Naive B cell (primary cell): ENCODE measurements around the gene FOCAD. TPM values are rescaled to one million over a fixed set of nuclear protein-coding genes. Genes with fewer than 3 reads are reported as not detected.

ENCODE experiments used
- ATAC-seq, 2 donors: fragments of 150-1000 bp; cut with Tn5 transposase; 2 replicates each; pipeline ENCODE4 v1.10.0; 2021; ENCODE audit warnings: low read depth in 2 of 2, mild to moderate bottlenecking in 2 of 2, moderate library complexity in 2 of 2
- DNase-seq: peaks from one replicate; pipeline ENCODE4 v3.0.0; 2022
- H3K27ac Mint-ChIP-seq, 6 donors: one replicate each; pipeline ENCODE4 v1.8.0; 2020 to 2022; ENCODE audit warnings: mild to moderate bottlenecking in 6 of 6, mixed read lengths in 6 of 6, moderate library complexity in 5 of 6, inconsistent platforms in 2 of 6
- H3K27me3 Mint-ChIP-seq, 3 donors: one replicate each; pipeline ENCODE4 v1.8.0; 2021 to 2022; ENCODE audit warnings: mixed read lengths in 3 of 3, mild to moderate bottlenecking in 1 of 3
- H3K36me3 Mint-ChIP-seq, 2 donors: one replicate each; pipeline ENCODE4 v1.8.0; 2020 to 2022; ENCODE audit warnings: mixed read lengths in 2 of 2, inconsistent platforms in 1 of 2, mild to moderate bottlenecking in 1 of 2
- H3K4me1 Mint-ChIP-seq, 3 donors: one replicate each; pipeline ENCODE4 v1.8.0; 2020 to 2022; ENCODE audit warnings: mixed read lengths in 3 of 3, inconsistent platforms in 1 of 3, mild to moderate bottlenecking in 1 of 3, moderate library complexity in 1 of 3
- H3K4me3 Mint-ChIP-seq, 8 donors: one replicate each; pipeline ENCODE4 v1.8.0; 2020 to 2022; ENCODE audit warnings: mild to moderate bottlenecking in 8 of 8, mixed read lengths in 8 of 8, moderate library complexity in 8 of 8, inconsistent platforms in 2 of 8
- H3K9me3 Mint-ChIP-seq, 7 donors: one replicate each; pipeline ENCODE4 v1.8.0; 2020 to 2022; ENCODE audit warnings: mixed read lengths in 7 of 7, mild to moderate bottlenecking in 5 of 7, inconsistent platforms in 2 of 7, moderate library complexity in 1 of 7
- polyA plus RNA-seq, 6 donors: library from polyadenylated mRNA; unstranded; fragments of 300-500 nt; fragmentation: Illumina TruSeq; gene quantifications; one replicate each; pipeline ENCODE4 v1.2.3, GENCODE V29; 2021; ENCODE audit warnings: low read depth in 6 of 6

Gene FOCAD, protein sequence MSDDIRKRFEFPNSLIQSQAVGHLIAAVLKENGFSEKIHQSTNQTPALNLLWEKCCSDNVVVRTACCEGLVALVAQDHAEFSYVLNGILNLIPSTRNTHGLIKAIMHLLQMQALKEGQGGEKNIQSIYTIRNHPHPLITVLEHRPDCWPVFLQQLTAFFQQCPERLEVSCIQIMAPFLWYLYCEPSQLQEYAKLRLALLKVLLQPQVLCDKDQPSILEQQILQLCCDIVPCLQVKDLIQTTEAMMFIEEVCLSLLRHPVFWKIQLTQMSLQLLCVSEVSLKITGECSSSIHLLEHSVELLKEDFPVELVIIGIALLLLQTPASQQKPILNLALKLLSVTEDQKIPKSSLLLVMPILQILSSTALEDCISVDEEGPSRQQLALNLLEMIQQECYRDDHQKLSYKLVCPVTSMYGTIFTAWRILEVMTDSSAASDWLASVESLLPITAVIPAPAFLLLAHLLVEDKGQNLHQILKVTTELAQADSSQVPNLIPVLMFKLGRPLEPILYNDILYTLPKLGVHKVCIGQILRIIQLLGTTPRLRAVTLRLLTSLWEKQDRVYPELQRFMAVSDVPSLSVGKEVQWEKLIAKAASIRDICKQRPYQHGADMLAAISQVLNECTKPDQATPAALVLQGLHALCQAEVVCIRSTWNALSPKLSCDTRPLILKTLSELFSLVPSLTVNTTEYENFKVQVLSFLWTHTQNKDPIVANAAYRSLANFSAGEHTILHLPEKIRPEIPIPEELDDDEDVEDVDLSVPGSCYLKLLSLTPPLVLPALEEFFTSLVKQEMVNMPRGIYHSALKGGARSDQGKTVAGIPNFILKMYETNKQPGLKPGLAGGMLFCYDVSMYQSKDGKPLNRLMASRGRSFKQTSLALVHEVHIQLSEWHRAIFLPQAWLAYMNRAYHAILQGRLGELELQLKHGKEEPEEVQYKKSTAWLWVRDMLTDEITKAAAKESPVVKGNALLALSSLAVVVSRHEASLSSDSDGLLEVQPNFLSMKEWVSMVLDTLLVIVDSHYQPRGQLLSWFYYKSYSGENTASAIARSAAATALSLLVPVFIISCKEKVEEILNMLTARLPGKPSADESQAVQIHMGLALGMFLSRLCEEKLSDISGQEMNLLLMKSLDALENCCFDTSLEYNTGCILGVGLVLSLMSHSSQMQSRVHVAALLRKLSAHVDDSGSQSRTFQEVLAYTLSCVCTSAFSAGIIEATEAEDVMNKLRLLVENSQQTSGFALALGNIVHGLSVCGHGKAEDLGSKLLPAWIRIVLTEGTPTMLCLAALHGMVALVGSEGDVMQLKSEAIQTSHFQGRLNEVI (N-terminal part only)
- polyA plus RNA-seq = 1 to 10 TPM; 3.0 to 9.2 (median 5.5) TPM

DNA sequence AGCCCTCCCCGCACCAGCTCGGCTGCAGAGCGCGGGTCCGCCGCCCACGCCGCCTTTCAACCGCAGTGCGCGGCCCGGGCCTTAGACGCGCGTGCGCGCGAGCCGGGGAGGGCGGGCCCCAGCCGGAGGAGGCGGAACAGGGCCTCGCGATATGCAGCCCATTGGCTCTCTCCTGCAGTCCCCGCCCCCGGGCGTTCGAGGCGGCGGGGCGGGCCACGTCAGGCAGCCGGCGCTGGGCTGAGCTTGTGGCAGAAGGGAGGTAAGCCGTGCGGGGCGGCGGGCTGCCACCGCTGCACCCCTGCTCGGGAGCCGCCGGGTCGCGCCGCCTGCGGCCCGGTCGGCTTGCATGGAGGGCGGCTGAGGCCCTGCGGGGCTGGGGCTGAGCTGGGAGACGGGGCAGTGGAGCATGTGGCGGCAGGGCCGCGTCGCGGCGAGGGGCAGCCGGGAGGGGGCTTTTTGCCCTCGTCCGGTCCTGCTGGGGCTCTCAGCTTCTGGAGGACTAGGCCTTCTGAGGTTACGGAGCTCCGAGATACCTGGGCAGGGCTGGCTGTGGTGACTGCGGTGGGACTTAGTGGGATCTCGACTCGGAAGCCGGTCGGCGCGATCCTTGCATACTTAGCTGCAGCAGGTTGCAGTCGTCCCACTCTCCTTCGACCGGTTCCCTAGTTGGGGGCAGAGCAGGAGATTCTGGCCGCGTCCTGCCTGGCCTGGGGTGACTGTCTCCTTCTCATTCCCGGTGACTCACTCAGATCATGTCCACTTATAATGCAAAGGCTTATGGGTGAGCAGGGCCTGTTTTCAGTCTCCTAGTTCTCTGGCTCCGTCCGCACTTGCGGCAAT is at the start of gene FOCAD:
Gene FOCAD (plus strand): TSS at position 225 of the 840 bp plus-strand sequence. CDS start 31,095 bp downstream, outside the sequence.
- DNase-seq = peak; percentile 96
- Mint-ChIP-seq H3K4me3 (peak within 1 kb of the TSS; percentile 86 to 98 (median 95)), H3K27ac (peak within 1 kb of the TSS; percentile 4 to 83 (median 70)), H3K36me3 (no peaks in the 10 kb centered on the region), H3K4me1 (peaks cover 17 to 22% (median 18%) of the 10 kb centered on the region in 3 donors), H3K27me3 (no peaks in the 10 kb centered on the region), H3K9me3 (no peaks in the 10 kb centered on the region)
- ATAC-seq = peak; percentile 96 to 97

DNA sequence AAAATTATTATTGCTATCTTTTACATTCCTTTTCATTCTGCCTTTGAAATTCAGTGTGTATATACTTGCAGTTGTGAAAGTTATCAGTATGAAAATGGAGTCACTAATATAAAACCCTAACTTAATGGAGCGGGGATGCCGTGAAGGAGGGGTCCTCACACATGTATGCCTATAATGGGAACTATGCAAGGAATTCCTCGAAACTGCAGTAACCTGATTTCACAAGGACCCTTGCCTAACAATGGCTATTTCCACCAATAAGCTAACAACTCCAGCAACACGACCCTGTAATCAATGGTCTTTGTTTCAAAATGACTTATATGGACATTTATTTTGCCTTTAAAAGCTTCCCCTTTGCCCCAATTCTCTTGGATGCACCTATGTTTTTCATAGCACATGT is 49.2 kb upstream of the FOCAD start:
- H3K4me1 Mint-ChIP-seq = peaks cover 0 to 3% (median under 1%) of the 10 kb centered on the region in 3 donors
- ATAC-seq (no peak), DNase-seq (no peak)
- no peaks in the 10 kb centered on the region for H3K36me3 Mint-ChIP-seq
- peaks cover 0 to 2% (median 0%) of the 10 kb centered on the region in 7 donors for H3K9me3 Mint-ChIP-seq
- no peak overlapping the region for H3K4me3 Mint-ChIP-seq
- H3K27me3 Mint-ChIP-seq = peaks cover 62 to 80% (median 79%) of the 10 kb centered on the region in 3 donors
- H3K27ac Mint-ChIP-seq = no peak overlapping the region

- Mint-ChIP-seq H3K36me3 (no peaks in the 10 kb centered on the region), H3K27ac (no peak overlapping the region), H3K27me3 (peaks cover 55 to 72% (median 61%) of the 10 kb centered on the region in 3 donors), H3K9me3 (peaks cover 0 to 3% (median 0%) of the 10 kb centered on the region in 7 donors), H3K4me1 (peaks cover 7 to 13% (median 8%) of the 10 kb centered on the region in 3 donors), H3K4me3 (no peak overlapping the region)
- no peak for ATAC-seq
- no peak for DNase-seq
These were observed 47.1 kb upstream of the FOCAD start for GRCh38 chr9:20636888-20637440.

DNA sequence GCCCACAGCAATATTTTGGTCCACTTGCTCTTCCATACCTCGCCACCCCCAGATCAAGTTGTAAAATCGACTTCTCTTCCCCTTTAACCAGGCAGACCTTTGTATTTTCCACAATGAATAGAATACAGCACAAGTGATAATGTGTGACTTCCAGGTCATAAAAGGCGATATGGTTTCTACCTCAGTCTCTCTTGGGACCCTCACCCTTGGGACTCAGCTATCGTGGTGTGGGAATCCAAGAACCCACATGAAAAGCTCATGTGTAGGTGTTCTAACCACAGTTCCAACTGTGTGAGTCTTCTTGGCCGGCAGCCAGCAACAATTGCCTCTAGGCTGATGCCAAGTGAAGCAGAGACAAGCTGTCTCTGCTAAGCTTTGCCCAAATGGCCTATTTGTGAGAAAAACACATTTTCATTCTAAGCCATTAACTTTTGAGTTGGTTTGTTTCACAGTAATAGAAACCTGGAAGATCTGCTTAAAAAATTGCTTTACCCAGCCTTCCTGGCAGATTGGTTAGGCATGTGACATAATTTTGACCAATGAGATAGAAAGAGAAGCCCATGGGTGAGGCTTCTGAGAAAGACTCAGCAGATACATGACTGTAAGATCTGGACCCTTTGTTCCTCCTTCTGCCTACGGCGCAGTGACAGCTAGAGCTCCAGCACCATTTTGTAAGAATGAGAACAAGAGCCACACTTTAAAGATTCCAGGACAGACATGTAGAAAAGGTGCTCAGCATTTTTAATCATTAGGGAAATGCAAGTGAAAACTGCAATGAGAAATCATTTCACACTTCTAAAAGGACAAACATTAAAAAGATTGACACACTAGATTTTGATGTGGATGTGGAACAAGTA is 43.5 kb upstream of the FOCAD start:
- peak overlapping the region in 4 of 8 donors; percentile 23 to 53 (median 38) for H3K4me3 Mint-ChIP-seq
- H3K36me3 Mint-ChIP-seq = no peaks in the 10 kb centered on the region
- H3K4me1 Mint-ChIP-seq = peaks cover 7 to 13% (median 8%) of the 10 kb centered on the region in 3 donors
- H3K27me3 Mint-ChIP-seq = peaks cover 28 to 61% (median 55%) of the 10 kb centered on the region in 3 donors
- DNase-seq (peak; percentile 59), ATAC-seq (peak; percentile 87)
- H3K27ac Mint-ChIP-seq = peak overlapping the region in 1 of 6 donors; percentile 5
- peaks cover 0 to 3% (median 0%) of the 10 kb centered on the region in 7 donors for H3K9me3 Mint-ChIP-seq

DNA sequence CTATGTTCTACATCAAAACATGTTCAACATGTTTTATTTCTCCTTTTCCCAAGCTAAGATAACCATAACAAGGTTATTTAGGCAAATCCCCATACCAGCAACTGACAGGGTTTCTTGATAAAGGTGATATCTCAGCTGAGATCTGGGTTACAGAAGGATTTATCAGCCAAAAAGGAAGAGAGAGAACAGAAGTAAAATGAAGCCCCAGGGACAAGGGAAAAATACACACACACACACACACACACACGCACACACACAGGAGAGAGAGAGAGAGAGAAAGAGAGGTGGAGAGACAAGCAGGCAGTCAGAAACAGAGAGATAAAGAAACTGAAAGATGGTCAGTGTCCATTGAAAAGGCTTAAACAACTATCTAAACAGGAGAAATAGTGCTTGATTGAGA is 42.0 kb upstream of the FOCAD start:
- no peak for DNase-seq
- H3K36me3 Mint-ChIP-seq = no peaks in the 10 kb centered on the region
- peaks cover 7 to 13% (median 8%) of the 10 kb centered on the region in 3 donors for H3K4me1 Mint-ChIP-seq
- peaks cover 28 to 58% (median 44%) of the 10 kb centered on the region in 3 donors for H3K27me3 Mint-ChIP-seq
- peaks cover 0 to 3% (median 0%) of the 10 kb centered on the region in 7 donors for H3K9me3 Mint-ChIP-seq
- H3K4me3 Mint-ChIP-seq = no peak overlapping the region
- no peak for ATAC-seq
- H3K27ac Mint-ChIP-seq = no peak overlapping the region

GRCh38 chr9:20643660-20644059 is 40.4 kb upstream of the FOCAD start:
- peaks cover 0 to 3% (median 0%) of the 10 kb centered on the region in 7 donors for H3K9me3 Mint-ChIP-seq
- H3K4me1 Mint-ChIP-seq = peaks cover 7 to 13% (median 8%) of the 10 kb centered on the region in 3 donors
- H3K27me3 Mint-ChIP-seq = peaks cover 25 to 56% (median 41%) of the 10 kb centered on the region in 3 donors
- H3K36me3 Mint-ChIP-seq = no peaks in the 10 kb centered on the region
- DNase-seq = no peak
- ATAC-seq = no peak
- no peak overlapping the region for H3K27ac Mint-ChIP-seq
- H3K4me3 Mint-ChIP-seq = no peak overlapping the region

DNA sequence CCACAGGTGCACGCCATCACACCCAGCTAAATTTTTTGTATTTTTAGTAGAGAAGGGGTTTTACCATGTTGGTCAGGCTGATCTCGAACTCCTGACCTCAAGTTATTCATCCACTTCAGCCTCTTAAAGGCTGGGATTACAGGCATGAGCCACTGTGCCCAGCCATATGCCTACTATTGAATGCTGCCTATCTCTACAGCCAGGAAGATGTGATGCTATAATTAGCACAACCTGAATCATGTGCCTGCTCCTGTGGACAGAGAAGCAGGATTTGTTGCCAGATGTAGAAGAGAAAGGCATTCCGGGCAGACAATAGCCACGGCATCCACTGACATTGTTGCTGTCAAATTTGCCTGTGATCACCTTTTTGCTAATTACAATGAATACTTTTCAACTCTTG is 37.4 kb upstream of the FOCAD start:
- Mint-ChIP-seq H3K27me3 (peaks cover 34 to 65% (median 48%) of the 10 kb centered on the region in 3 donors), H3K4me1 (no peaks in the 10 kb centered on the region), H3K9me3 (peaks cover 0 to 2% (median 0%) of the 10 kb centered on the region in 7 donors), H3K4me3 (no peak overlapping the region), H3K27ac (no peak overlapping the region), H3K36me3 (no peaks in the 10 kb centered on the region)
- no peak for ATAC-seq
- no peak for DNase-seq

GRCh38 chr9:20649381-20649780 is 34.7 kb upstream of the FOCAD start:
- ATAC-seq (no peak), DNase-seq (no peak)
- Mint-ChIP-seq H3K27me3 (peaks cover 39 to 53% (median 39%) of the 10 kb centered on the region in 3 donors), H3K36me3 (peaks cover 0 to 5% of the 10 kb centered on the region in 2 donors), H3K4me1 (no peaks in the 10 kb centered on the region), H3K27ac (no peak overlapping the region), H3K9me3 (peaks cover 0 to 2% (median 0%) of the 10 kb centered on the region in 7 donors), H3K4me3 (no peak overlapping the region)

DNA sequence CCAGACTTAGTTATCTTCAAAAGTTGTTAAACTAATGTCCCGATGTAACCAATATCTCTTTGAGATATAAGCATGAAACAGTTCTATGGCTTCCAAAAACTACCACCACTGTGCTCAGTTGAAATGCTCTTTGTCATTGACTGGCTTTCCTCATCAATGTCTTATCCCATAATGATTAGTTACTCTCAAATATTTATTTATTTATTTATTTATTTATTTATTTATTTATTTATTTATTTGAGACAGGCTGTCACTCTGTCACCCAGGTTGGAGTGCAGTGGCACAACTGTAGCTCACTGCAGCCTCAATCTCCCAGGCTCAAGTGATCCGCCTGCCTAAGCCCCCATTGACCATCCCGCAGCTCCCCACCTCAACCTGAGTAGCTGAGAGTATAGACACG is 33.7 kb upstream of the FOCAD start:
- ATAC-seq (no peak), DNase-seq (no peak)
- H3K4me1 Mint-ChIP-seq = no peaks in the 10 kb centered on the region
- H3K9me3 Mint-ChIP-seq = peaks cover 0 to 2% (median 0%) of the 10 kb centered on the region in 7 donors
- H3K36me3 Mint-ChIP-seq = peaks cover 0 to 5% of the 10 kb centered on the region in 2 donors
- H3K27ac Mint-ChIP-seq = no peak overlapping the region
- peaks cover 46 to 54% (median 46%) of the 10 kb centered on the region in 3 donors for H3K27me3 Mint-ChIP-seq
- H3K4me3 Mint-ChIP-seq = no peak overlapping the region

DNA sequence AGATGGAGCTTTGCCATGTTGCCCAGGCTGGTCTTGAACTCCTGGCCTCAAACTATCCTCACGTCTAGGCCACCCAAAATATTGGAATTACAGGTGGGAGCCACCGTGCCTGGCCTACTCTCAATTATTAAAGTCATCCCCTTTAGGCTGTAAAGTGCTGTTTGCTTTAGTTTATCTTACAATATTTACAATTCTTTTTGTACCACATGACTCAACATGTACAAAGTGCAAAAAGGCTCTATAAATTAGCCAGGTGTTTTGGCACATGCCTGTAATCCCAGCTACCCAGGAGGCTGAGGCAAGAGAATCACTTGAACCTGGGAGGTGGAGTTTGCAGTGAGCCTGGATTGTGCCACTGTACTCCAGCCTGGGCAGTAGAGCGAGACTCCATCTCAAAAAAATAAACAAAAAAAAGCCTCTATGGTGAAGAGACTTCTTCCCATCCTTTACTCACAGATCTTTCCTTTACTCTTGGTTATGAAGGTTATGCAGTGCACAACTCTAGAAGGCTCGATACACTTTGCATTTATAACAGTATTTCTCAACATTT is 33.2 kb upstream of the FOCAD start:
- Mint-ChIP-seq H3K9me3 (peaks cover 0 to 2% (median 0%) of the 10 kb centered on the region in 7 donors), H3K27me3 (peaks cover 46 to 52% (median 49%) of the 10 kb centered on the region in 3 donors)

DNA sequence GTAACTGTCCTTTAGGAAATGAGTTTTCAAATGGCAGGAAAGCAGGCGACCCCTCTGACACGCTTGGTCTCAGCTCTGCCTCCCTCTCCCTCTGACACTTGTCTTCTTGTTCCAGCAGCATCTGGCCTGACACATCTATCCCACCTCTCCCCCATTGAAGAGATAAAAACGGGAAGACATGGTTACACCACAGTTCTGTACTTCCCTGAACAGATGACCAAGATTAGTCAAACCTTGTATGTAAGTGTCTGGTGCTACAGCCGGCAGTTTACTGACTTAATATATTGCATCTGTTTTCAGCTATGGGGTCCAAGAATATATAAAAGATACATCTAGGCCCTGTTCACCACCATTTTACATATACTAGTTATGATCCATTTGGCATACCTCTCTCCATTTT is 32.1 kb upstream of the FOCAD start:
- no peak overlapping the region for H3K27ac Mint-ChIP-seq
- H3K4me3 Mint-ChIP-seq = peak overlapping the region in 1 of 8 donors; percentile 52
- ATAC-seq = no peak
- peaks cover 41 to 47% (median 43%) of the 10 kb centered on the region in 3 donors for H3K27me3 Mint-ChIP-seq
- DNase-seq = no peak
- H3K9me3 Mint-ChIP-seq = peaks cover 0 to 2% (median 0%) of the 10 kb centered on the region in 7 donors
- peaks cover 0 to 5% of the 10 kb centered on the region in 2 donors for H3K36me3 Mint-ChIP-seq
- no peaks in the 10 kb centered on the region for H3K4me1 Mint-ChIP-seq

More for the DNA sequence above, 33.2 kb upstream of the FOCAD start:
- no peak for DNase-seq
- H3K4me3 Mint-ChIP-seq = no peak overlapping the region
- ATAC-seq = no peak
- H3K27ac Mint-ChIP-seq = no peak overlapping the region
- peaks cover 0 to 5% of the 10 kb centered on the region in 2 donors for H3K36me3 Mint-ChIP-seq
- H3K4me1 Mint-ChIP-seq = no peaks in the 10 kb centered on the region
